Stimulated activated CD4-positive, alpha-beta T cell treated with anti-CD3 and anti-CD28 coated beads, Interleukin-1b, Interleukin-23, amount 100 ng/mL, for 24 hours (primary cell): ENCODE data around the gene ADGRB2.
A peak's percentile ranks its signal among the peaks of the same experiment; 100 is the strongest.

Experiments used
- DNase-seq, 4 experiments: peaks; one replicate each; pipeline ENCODE4 v3.0.0-alpha.2; 2020; ENCODE audit warnings: low read depth in 4 of 4, low spot score in 1 of 4

The ADGRB2 gene

GRCh38 chr1:31765516-31765915 is 1.4 kb upstream of the ADGRB2 start:
- no peak for DNase-seq

- no peak for DNase-seq
These were observed 914 bp upstream of the ADGRB2 start for GRCh38 chr1:31765041-31765467.

GRCh38 chr1:31763671-31764311 is 349 bp downstream of the ADGRB2 start:
- no peak for DNase-seq

DNA sequence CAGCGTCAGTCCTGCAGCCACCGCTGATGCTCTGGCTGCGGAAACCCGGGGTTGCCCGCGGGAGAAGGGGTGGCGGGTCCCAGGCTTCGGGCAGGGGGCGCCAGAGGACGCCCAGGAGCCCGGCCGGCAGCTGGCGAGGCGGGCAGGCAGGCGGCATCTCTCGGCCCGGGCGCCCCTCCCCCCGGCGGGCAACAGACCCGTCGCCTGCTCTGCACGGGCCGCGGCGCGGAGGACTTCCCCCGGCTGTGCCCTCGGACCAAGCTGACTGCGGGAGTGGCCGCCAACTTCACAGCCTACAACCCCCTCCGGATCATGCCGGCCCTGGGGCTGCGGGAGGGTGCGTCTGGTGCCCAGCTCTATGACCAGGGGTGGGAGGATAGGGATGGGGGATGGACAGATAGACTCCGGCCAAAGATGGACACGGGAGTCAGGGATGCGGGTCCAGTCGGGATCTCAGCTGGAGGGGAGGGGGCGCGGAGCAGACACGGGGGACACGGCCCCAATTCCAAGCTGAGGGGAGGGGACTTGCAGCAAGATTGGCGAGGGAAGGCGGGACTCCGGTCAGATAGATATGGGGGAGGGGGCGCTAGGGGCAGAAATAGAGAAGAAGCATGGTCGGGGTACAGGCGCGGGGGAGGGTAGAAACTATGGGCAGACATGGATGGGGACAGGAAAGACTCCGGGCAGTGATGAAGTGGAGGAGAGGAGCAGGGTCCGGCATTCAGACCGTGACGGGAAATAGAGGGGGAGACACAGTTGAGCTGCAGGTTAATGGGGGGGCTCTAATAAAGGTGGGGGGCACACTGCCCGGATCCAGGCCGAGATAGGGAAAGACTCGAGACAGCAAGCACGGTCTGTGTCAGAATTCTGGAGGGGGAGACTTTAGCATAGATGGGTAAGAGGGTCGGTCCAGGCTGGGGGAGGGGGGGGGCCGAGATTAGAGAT is 1.1 kb downstream of the ADGRB2 start:
- peak in 2 of 4 experiments; percentile 39 to 67 for DNase-seq

GRCh38 chr1:31762323-31762722 is 1.8 kb downstream of the ADGRB2 start:
- no peak for DNase-seq

DNA sequence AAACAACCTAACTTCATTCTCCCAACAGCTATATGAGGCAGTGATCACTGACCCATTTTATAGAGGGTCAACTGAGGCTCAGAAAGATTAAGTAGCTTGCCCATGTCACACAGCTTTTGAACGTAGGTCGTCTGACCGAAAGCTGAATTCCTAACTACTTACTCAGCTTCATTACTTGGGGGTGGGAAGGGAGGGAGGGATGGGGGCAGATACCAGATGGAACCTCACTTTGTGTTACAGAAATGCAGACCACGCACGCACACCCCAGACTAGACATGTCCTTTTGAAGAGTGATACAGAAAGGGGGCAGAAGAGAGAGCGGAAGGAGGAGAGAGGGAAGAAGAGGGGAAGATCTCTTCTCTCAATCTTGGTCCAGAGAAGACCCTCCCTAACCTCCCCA is 2.3 kb downstream of the ADGRB2 start:
- DNase-seq, result no peak

- peak in 1 of 4 experiments; percentile 47 for DNase-seq
These were observed 3.4 kb downstream of the ADGRB2 start for GRCh38 chr1:31760471-31761470.

- no peak for DNase-seq
These were observed 4.7 kb downstream of the ADGRB2 start for GRCh38 chr1:31759298-31760023.

- no peak for DNase-seq
These were observed 5.3 kb downstream of the ADGRB2 start for GRCh38 chr1:31758823-31759222.

DNA sequence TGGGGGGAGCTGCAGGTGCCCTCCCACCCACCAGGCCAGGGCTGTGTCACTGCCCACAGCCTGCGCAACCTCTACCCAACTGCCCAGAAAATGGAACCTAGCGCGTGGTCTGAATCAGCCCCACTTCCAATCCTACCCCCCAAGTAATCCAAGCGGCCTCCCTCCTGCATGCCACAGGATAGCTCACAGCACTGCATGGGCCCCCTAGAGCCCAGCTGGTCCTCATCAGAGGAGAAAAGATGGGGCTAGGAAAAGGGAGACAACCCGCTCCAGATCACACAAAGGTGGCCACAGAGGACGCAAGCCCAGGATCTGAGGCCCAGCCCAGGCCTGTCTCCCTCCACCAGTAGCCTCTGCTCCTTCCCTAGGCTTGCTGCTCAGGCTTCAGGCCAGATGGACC is 6.2 kb downstream of the ADGRB2 start:
- no peak for DNase-seq

DNA sequence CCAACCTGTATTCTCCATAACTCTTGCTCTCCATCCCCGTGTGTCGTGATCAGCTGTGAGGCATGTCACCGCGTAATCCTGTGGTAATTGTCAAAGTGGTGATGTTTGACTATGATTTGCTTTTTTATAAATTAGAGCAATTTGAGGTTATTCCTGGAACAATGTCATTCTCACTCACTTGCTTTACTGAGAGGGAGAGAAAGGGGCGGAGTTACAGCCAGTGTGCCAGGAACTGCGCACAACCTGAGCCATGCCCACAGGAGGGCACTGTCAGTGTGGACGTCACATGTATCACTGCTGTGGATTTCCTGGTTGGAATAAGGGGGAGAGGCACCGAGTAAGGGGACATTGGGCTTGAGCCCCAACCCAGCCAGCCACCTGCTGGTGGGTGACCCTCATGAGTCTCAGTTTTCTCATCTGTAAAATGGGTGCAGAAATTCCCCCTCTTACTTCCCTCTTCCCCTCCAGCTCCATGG is 6.9 kb downstream of the ADGRB2 start:
- no peak for DNase-seq

DNA sequence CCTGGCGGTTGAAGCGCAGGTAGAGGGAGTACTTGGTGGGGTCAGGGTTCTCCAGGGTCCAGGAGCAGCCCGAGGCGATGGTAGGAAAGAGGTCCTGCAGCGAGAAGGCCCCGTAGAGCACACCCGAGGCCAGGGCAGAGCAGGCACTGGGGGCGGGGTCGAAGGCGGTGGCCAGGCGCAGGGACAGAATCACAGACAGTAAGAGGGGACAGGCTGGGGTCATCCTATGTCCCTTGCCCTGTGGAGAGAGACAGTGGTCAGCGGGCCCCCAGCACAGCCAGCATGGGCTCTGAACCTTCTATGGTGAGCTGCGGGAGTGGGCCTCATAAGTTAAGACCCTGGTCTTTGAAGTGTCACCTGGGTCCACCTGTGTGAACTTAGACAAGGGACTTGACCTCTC is 7.6 kb downstream of the ADGRB2 start:
- no peak for DNase-seq

- no peak for DNase-seq
These were observed 8.2 kb downstream of the ADGRB2 start for GRCh38 chr1:31755850-31756492.

DNA sequence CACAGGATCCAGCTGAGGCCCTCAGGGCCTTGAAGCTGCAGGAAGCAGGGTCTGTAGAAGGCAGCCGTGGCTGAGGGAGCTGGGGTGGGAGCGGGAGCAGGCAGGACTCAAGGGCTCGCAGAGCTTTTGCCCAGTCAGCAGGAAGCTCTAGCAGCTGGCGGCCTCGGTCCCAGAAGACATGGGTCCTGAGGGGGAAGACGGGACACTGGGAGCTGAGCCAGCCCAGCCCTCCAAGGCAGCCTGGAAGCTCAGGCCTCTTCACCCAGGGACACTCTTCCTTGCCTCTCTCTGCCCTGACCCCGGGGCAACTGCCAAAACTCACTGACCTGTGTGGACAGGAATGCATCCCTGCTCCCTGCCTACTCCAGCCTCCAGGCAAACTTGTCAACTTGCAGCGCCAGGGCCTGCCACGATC is 8.9 kb downstream of the ADGRB2 start:
- no peak for DNase-seq

DNA sequence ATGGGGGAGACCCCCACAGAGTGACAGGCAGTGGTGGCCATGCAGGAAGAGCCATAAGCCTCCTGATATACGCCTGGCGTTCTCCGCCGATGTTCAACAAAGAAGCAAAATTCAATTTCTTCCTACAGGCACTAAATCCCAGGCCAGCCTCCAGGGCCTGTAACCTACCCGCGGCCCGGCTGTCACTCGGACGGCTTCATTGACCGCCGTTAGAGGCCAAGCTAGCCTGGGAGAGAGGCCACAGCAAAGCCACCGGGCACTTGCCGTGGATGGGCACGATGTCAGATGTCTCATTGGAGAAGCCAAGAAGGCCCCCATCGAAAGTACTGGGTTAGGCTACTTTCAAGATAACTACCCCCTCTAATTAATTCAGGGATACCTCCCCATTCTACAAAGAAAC is 9.7 kb downstream of the ADGRB2 start:
- DNase-seq, result no peak

DNA sequence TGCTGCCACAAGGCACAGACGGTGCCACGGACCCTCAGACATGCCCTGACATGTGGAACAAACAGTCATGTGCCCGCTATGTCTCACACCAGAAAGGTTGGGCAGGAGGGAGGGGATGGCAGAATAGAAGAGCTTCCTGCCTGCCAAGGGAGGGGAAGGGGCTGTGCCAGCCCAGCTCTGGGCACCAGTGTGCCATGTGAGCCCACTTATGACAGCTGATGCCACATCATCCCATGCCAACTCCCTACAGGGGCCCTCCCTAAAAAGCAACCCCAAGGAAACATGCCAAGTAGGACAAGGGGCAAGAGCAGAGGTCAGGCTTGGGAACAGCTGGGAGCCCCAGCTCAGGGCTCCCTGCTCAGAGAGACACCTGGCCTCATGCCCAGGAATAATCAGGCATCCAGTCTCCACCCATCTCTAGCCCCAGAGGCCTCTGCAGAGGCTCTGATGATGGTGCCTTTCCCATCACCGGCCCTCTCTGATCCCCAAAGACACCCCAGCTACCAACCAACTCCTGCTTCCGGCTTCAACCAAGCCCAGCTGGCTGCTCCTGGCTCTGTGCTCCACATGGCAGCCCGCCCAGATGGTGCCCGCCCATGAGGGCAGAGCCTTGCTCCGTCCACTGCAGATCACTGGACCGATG is 10.3 kb downstream of the ADGRB2 start:
- no peak for DNase-seq

- DNase-seq, result no peak
These were observed 11.1 kb downstream of the ADGRB2 start for GRCh38 chr1:31752952-31753475.

DNA sequence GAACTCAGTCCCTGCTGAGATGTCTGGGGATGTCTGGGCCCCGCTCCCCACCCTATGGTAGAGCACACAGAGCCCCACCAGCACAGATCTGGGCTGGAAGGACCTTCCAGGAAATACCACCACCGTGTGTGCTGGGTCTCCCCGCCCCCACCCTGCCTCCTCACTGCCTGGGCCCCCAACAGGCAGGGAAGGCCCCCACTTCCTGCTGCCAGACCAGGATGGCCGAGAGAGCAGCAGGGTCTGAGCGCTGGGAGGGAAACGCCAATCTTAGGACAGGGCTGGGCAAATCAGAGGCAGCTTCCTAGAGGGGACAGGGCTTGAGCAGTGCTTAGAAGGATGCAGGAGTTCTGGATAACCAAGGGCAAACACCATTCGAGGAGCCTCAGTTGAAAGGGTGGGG is 11.9 kb downstream of the ADGRB2 start:
- no peak for DNase-seq

DNA sequence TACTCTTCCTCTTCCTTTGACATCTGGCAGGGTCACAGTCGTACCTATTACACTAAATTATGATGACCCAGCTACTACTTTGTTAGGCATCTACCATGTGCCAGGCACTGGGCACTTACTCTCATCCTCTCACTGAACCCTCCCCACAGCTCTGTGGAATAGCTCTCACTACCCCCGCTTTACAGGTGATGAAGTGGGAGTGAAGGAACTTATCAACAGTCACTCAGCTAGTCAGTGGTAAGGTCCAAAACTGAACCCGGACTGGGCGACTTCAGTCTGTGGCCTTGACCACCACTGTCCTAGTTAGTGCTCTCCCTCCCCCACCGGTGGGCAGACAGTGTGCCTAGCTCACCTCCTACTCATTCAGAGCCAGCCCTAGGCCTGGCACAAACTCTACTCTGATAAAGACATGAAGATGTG is 12.3 kb downstream of the ADGRB2 start:
- DNase-seq, result no peak
